B cell (primary cell): ENCODE measurements around the gene TRPM2. TPM values are rescaled to one million over a fixed set of nuclear protein-coding genes. Genes with fewer than 3 reads are reported as not detected.

ENCODE experiments used
- ATAC-seq: fragments of 200-7000 bp; cut with Tn5 transposase; one replicate; pipeline ENCODE4 v1.10.0; 2021; ENCODE audit warnings: low read depth, mild to moderate bottlenecking, moderate number of reproducible peaks, moderate library complexity
- CTCF ChIA-PET: fragments of 350-600 bp; sonication (Branson Sonifier 250); formaldehyde crosslinking; loops from one replicate; lab custom pipeline; 2021; ENCODE audit warnings: antibody characterized with exemption, inconsistent platforms; lab: Charles Lee
- POLR2A ChIA-PET: fragments of 350-600 bp; sonication (Branson Sonifier 250); formaldehyde crosslinking; loops from one replicate; lab custom pipeline; 2021; ENCODE audit warnings: antibody characterized with exemption; lab: Charles Lee
- DNase-seq: peaks from one replicate; pipeline ENCODE4 v3.0.0; 2013
- H2AFZ ChIP-seq: 2 replicates; pipeline ENCODE4 v1.6.1; 2012; ENCODE audit warnings: mild to moderate bottlenecking, low read depth, low read length; ENCODE audit not compliant: insufficient read depth, poor library complexity, severe bottlenecking
- H3K27ac ChIP-seq, 2 donors: 1 replicate in 1 of 2; 2 replicates in 1 of 2; pipeline ENCODE4 v1.5.1; 2012 to 2013; ENCODE audit warnings: low read length in 2 of 2, mild to moderate bottlenecking in 2 of 2, moderate library complexity in 1 of 2
- H3K27me3 ChIP-seq, 4 experiments: fragments of 200-600 bp in 1 of 4; sonication (generic) in 1 of 4; replicated peaks in 1 of 4; 1 replicate in 2 of 4; 2 replicates in 2 of 4; pipeline versions ENCODE4 v1.6.1 to v1.7.0; 2013 to 2016; ENCODE audit warnings: low read length in 3 of 4, mild to moderate bottlenecking in 2 of 4, mixed read lengths in 1 of 4, moderate library complexity in 1 of 4; ENCODE audit not compliant: insufficient read depth in 4 of 4, control insufficient read depth in 3 of 4; ENCODE audit errors: control extremely low read depth in 1 of 4
- H3K36me3 ChIP-seq, 2 experiments: replicated peaks in 1 of 2; 1 replicate in 1 of 2; 2 replicates in 1 of 2; pipeline versions ENCODE4 v1.6.1 to v1.7.1; 2013; ENCODE audit warnings: low read length in 1 of 2; ENCODE audit not compliant: insufficient read depth in 2 of 2, control insufficient read depth in 1 of 2; ENCODE audit errors: control extremely low read depth in 1 of 2, extremely low read depth in 1 of 2
- H3K4me1 ChIP-seq, 2 donors: fragments of 200-600 bp in 1 of 2; sonication (generic) in 1 of 2; 1 replicate in 1 of 2; 2 replicates in 1 of 2; pipeline versions ENCODE4 v1.5.1 to v1.6.1; 2013 to 2017; ENCODE audit warnings: low read length in 2 of 2; ENCODE audit not compliant: control insufficient read depth in 2 of 2, insufficient read depth in 2 of 2
- H3K4me2 ChIP-seq: replicated peaks from 2 replicates; pipeline ENCODE3; 2012; ENCODE audit warnings: mild to moderate bottlenecking, low read depth, low read length; ENCODE audit not compliant: poor library complexity, severe bottlenecking
- H3K4me3 ChIP-seq, 5 experiments: fragments of 200-600 bp in 1 of 5; sonication (generic) in 1 of 5; 1 replicate in 3 of 5; 2 replicates in 2 of 5; pipeline versions ENCODE4 v1.5.1 to v1.7.0; 2011 to 2016; ENCODE audit warnings: low read length in 4 of 5, mild to moderate bottlenecking in 4 of 5, low read depth in 2 of 5, control low read depth in 1 of 5, moderate library complexity in 1 of 5; ENCODE audit not compliant: insufficient read depth in 1 of 5; ENCODE audit errors: control extremely low read depth in 1 of 5, extremely low read depth in 1 of 5
- H3K79me2 ChIP-seq: fragments of 200-600 bp; sonication (generic); one replicate; pipeline ENCODE4 v1.6.0; 2016; ENCODE audit warnings: low read length; ENCODE audit not compliant: control insufficient read depth, insufficient read depth
- H3K9ac ChIP-seq: fragments of 200-600 bp; sonication (generic); 2 replicates; pipeline ENCODE4 v1.6.1; 2017; ENCODE audit warnings: mild to moderate bottlenecking, low read length, moderate library complexity
- H3K9me3 ChIP-seq, 3 donors: one replicate each; pipeline versions ENCODE4 v1.6.1 to v1.7.1; 2013; ENCODE audit warnings: low read length in 2 of 3; ENCODE audit not compliant: control insufficient read depth in 2 of 3, insufficient read depth in 1 of 3; ENCODE audit errors: control extremely low read depth in 1 of 3
- H4K20me1 ChIP-seq: 2 replicates; pipeline ENCODE4 v1.6.0; 2012; ENCODE audit warnings: mild to moderate bottlenecking, low read length; ENCODE audit not compliant: insufficient read depth, control insufficient read depth, poor library complexity, severe bottlenecking
- H3K27ac Mint-ChIP-seq: one replicate; pipeline ENCODE4 v1.8.0; 2021; ENCODE audit warnings: mixed read lengths
- H3K27me3 Mint-ChIP-seq: one replicate; pipeline ENCODE4 v1.8.0; 2021; ENCODE audit warnings: mixed read lengths
- H3K4me1 Mint-ChIP-seq: one replicate; pipeline ENCODE4 v1.8.0; 2021; ENCODE audit warnings: mixed read lengths
- H3K4me3 Mint-ChIP-seq: one replicate; pipeline ENCODE4 v1.8.0; 2021; ENCODE audit warnings: mixed read lengths
- H3K9me3 Mint-ChIP-seq: one replicate; pipeline ENCODE4 v1.8.0; 2022; ENCODE audit warnings: mixed read lengths; ENCODE audit not compliant: insufficient read depth
- CTCF ChIP-seq: fragments of 200-600 bp; IDR thresholded peaks from one replicate; pipeline ENCODE4 v1.8.0; 2022; ENCODE audit warnings: antibody characterized with exemption, mild to moderate bottlenecking
- EZH2 ChIP-seq: IDR thresholded peaks from 2 replicates; pipeline ENCODE4 v1.6.1; 2012; ENCODE audit warnings: borderline replicate concordance, low read depth, mild to moderate bottlenecking, moderate library complexity, low read length; ENCODE audit not compliant: insufficient read depth, poor library complexity, severe bottlenecking
- WGBS: methylation state at CpG from one replicate; pipeline ENCODE4 v1.1.5; 2013; ENCODE audit warnings: missing lambda C conversion rate; ENCODE audit not compliant: insufficient coverage; 5-methylcytosine and 5-hydroxymethylcytosine counted together
- intact Hi-C: fragments of 100-400 bp; cut with micrococcal nuclease; formaldehyde crosslinking; loops from one replicate; pipeline ENCODE4 v1.10.0; 2022
- polyA plus RNA-seq: library from polyadenylated mRNA; depleted of rRNA; stranded (reverse); fragments of >200 nt; gene quantifications from 2 replicates; pipeline ENCODE4 v1.2.3, GENCODE V29; 2012
- total RNA-seq, 2 donors: library from RNA; stranded (reverse); fragments of 120-200 nt in 1 of 2; gene quantifications; 1 replicate in 1 of 2; 2 replicates in 1 of 2; pipeline versions ENCODE4 v1.2.3 to v1.2.4, GENCODE V29; 2013 to 2022

TRPM2 gene
- total and polyA plus RNA-seq, 2 donors (not counting 1 experiment from before 2014, with no cell fraction given), result 1.6 to 8.4 TPM

- 86% methylated on average over 13 of the region's 14 CpGs for WGBS
- ChIA-PET CTCF (no interaction called here), POLR2A (no interaction called here)
- intact Hi-C loops, result no loop called here
- H3K9ac ChIP-seq, result no peak overlapping the region
- H3K9me3 ChIP-seq, result peaks cover 3 to 13% (median 8%) of the 10 kb centered on the region in 3 donors
- Mint-ChIP-seq H3K9me3 (peaks cover 12% of the 10 kb centered on the region), H3K4me1 (peaks cover 5% of the 10 kb centered on the region), H3K27ac (no peak overlapping the region), H3K27me3 (peaks cover 18% of the 10 kb centered on the region), H3K4me3 (no peak overlapping the region)
- H3K27ac ChIP-seq, result no peak overlapping the region
- DNase-seq, result no peak
- H3K4me1 ChIP-seq, result peaks cover 6 to 10% of the 10 kb centered on the region in 2 donors
- no peak for ATAC-seq
- TF ChIP-seq CTCF, result no peak
- H3K4me3 ChIP-seq, result no peak overlapping the region
- no peaks in the 10 kb centered on the region for H4K20me1 ChIP-seq
- no peak overlapping the region for H2AFZ ChIP-seq
- H3K79me2 ChIP-seq, result no peaks in the 10 kb centered on the region
- no peaks in the 10 kb centered on the region for H3K27me3 ChIP-seq
- no peaks in the 10 kb centered on the region for H3K36me3 ChIP-seq
- no peak overlapping the region for H3K4me2 ChIP-seq
Measured at GRCh38 chr21:44450999-44451398, 97.6 kb downstream of the TRPM2 start.

GRCh38 chr21:44453120-44453519 lies 99.7 kb downstream of the TRPM2 start:
- no peak overlapping the region for H3K4me3 ChIP-seq
- Mint-ChIP-seq H3K4me1 (peaks cover 7% of the 10 kb centered on the region), H3K27me3 (peaks cover 13% of the 10 kb centered on the region), H3K4me3 (no peak overlapping the region), H3K9me3 (peaks cover 12% of the 10 kb centered on the region), H3K27ac (no peak overlapping the region)
- no peak overlapping the region for H3K9ac ChIP-seq
- peaks cover 10 to 16% of the 10 kb centered on the region in 2 donors for H3K4me1 ChIP-seq
- DNase-seq (no peak), ATAC-seq (no peak)
- POLR2A ChIA-PET, result no interaction called here
- no CpG with 5 or more reads among the region's 3 CpGs for WGBS
- H3K9me3 ChIP-seq, result peaks cover 3 to 13% (median 8%) of the 10 kb centered on the region in 3 donors
- H3K27ac ChIP-seq, result no peak overlapping the region
- no peak overlapping the region for H2AFZ ChIP-seq
- H3K27me3 ChIP-seq, result no peaks in the 10 kb centered on the region
- TF ChIP-seq CTCF, result no peak
- TF ChIP-seq EZH2, result no peak
- intact Hi-C loops, result no loop called here
- no peaks in the 10 kb centered on the region for H3K79me2 ChIP-seq
- no peaks in the 10 kb centered on the region for H3K36me3 ChIP-seq
- no peak overlapping the region for H3K4me2 ChIP-seq
- CTCF ChIA-PET, result no interaction called here
- no peaks in the 10 kb centered on the region for H4K20me1 ChIP-seq
